ENCODE measurements around the gene DOK6. TPM values are rescaled to one million over a fixed set of nuclear protein-coding genes. Genes with fewer than 3 reads are reported as not detected.

Gene DOK6
- total RNA-seq, 2 experiments from 2014 or later, result not detected

DNA sequence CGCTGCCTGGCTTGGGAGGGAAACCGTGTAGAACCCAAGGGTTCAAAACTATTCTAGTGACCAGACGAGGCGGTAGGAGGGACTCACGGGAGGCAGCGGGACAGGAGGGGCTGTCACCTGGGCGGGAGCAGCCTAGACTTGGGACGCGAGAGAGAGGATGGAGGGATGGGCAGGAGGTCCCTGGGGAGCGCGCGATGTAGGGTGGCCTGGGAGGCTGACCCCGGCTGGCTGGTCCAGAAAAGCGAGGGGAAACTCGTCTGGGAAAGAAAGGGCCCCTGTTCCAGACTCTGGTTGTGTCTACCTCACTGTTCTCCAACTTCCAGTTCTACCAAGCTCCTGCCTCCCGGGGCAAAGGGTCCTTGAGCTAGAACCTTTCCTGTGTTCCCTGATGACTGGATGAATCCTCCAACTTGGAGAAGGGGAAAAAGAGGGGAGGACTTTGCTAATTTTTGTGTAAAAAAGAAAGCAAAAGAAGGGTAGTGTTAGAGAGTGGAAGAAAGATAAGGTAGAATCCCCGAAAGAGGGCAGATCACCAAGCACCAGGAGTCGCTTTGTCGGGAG, 1.4 kb downstream of the DOK6 start:
- CTCF ChIA-PET (ENCODE audit: unreplicated experiment), result no interaction called here
- POLR2A ChIA-PET, result no interaction called here
- DNase-seq (ENCODE audit: low spot score), result no peak
- H3K79me2 ChIP-seq (ENCODE audit: insufficient read depth, low read depth, low read length), result no peaks in the 10 kb centered on the region
- no peak overlapping the region for H3K4me3 ChIP-seq (ENCODE audit: low read depth, low read length, poor library complexity, severe bottlenecking)
- H3K4me2 ChIP-seq (ENCODE audit: low read length), result no peak overlapping the region
- no peak overlapping the region for H2AFZ ChIP-seq (ENCODE audit: low read length)
- H3K27ac ChIP-seq (ENCODE audit: low read depth, low read length, poor library complexity, severe bottlenecking), result no peak overlapping the region
- intact Hi-C loops (cut with micrococcal nuclease; ENCODE audit: unreplicated experiment), result no loop called here
- no peaks in the 10 kb centered on the region for H3K4me1 ChIP-seq (ENCODE audit: insufficient read depth, low read length, poor library complexity, severe bottlenecking)
- H3K9me2 ChIP-seq (ENCODE audit: insufficient read depth, low read length), result no peaks in the 10 kb centered on the region
- BruUV-seq (replicated peaks), result no TSS peak
- no peaks in the 10 kb centered on the region for H4K20me1 ChIP-seq (ENCODE audit: insufficient read depth, low read length)
- TF ChIP-seq, protein P1, sequence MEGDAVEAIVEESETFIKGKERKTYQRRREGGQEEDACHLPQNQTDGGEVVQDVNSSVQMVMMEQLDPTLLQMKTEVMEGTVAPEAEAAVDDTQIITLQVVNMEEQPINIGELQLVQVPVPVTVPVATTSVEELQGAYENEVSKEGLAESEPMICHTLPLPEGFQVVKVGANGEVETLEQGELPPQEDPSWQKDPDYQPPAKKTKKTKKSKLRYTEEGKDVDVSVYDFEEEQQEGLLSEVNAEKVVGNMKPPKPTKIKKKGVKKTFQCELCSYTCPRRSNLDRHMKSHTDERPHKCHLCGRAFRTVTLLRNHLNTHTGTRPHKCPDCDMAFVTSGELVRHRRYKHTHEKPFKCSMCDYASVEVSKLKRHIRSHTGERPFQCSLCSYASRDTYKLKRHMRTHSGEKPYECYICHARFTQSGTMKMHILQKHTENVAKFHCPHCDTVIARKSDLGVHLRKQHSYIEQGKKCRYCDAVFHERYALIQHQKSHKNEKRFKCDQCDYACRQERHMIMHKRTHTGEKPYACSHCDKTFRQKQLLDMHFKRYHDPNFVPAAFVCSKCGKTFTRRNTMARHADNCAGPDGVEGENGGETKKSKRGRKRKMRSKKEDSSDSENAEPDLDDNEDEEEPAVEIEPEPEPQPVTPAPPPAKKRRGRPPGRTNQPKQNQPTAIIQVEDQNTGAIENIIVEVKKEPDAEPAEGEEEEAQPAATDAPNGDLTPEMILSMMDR (conservative IDR thresholded peaks at IDR 0.05; ENCODE audit: low read length), result no peak
- no peak for TF ChIP-seq EZH2phosphoT487 (IDR thresholded peaks at IDR 0.05; ENCODE audit: borderline replicate concordance, low read depth, low read length)
- H3K36me3 ChIP-seq (ENCODE audit: insufficient read depth, low read length), result no peaks in the 10 kb centered on the region
- no peaks in the 10 kb centered on the region for H3K9me3 ChIP-seq (ENCODE audit: low read length)

DNA sequence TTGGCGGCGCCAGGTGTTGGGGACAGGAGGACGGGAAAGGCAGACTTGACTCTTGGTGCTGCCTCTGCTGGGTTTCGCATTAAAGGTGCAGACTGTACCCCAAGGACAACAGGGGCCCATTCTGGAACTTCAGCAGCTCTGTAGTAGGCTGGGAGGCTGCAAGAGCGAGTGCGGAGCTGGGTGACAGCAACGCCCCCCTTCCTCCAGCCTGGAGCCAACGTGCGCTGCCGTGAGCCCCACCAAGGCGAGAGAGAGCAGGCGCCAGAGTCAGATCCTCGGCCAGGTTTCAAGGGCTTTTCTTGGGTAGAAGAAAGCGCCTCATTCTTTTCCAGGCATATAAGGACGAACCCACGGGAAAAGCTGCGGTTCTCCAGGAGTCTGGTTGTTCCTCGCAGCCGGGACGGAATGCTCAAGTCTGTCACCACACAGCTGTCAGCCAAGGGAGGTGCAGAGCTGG, 1.9 kb downstream of the DOK6 start:
- Histone ChIP-seq H3K27ac (ENCODE audit: low read depth, low read length, poor library complexity, severe bottlenecking) (no peak overlapping the region), H3K4me3 (ENCODE audit: low read depth, low read length, poor library complexity, severe bottlenecking) (no peak overlapping the region), H3K36me3 (ENCODE audit: insufficient read depth, low read length) (no peaks in the 10 kb centered on the region), H3K9me3 (ENCODE audit: low read length) (no peaks in the 10 kb centered on the region), H3K79me2 (ENCODE audit: insufficient read depth, low read depth, low read length) (no peaks in the 10 kb centered on the region), H3K4me1 (ENCODE audit: insufficient read depth, low read length, poor library complexity, severe bottlenecking) (no peaks in the 10 kb centered on the region), H2AFZ (ENCODE audit: low read length) (no peak overlapping the region), H4K20me1 (ENCODE audit: insufficient read depth, low read length) (no peaks in the 10 kb centered on the region), H3K9me2 (ENCODE audit: insufficient read depth, low read length) (no peaks in the 10 kb centered on the region), H3K4me2 (ENCODE audit: low read length) (no peak overlapping the region)
- no peak for DNase-seq (ENCODE audit: low spot score)
- POLR2A ChIA-PET, result no interaction called here
- no TSS peak for BruUV-seq (replicated peaks)
- intact Hi-C loops (cut with micrococcal nuclease; ENCODE audit: unreplicated experiment), result no loop called here
- CTCF ChIA-PET (ENCODE audit: unreplicated experiment), result no interaction called here
- TF ChIP-seq, protein P1 (conservative IDR thresholded peaks at IDR 0.05; ENCODE audit: low read length), result no peak
- TF ChIP-seq EZH2phosphoT487 (IDR thresholded peaks at IDR 0.05; ENCODE audit: borderline replicate concordance, low read depth, low read length), result no peak

DNA sequence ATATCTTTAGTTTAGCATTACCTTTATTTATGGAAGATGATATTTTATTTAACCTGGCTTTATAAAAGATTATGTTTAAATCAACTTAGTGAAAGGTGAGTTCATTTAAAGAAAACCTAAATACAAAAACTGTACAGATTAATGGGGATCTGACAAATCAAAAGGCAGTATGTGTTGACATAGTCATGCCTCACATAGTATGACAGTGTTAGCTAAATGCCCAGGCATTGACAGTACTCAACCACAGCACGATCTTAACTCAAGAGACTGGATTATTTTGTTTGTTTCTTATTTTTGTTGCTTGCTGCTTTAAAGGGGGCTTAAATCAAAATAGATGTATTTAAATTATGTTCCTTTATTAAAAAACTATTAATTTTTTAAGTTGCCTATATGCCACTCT, 7.8 kb downstream of the DOK6 start:
- ChIA-PET CTCF (ENCODE audit: unreplicated experiment) (no interaction called here), POLR2A (no interaction called here)
- Histone ChIP-seq H2AFZ (ENCODE audit: low read length) (no peak overlapping the region), H3K27ac (ENCODE audit: low read depth, low read length, poor library complexity, severe bottlenecking) (no peak overlapping the region), H4K20me1 (ENCODE audit: insufficient read depth, low read length) (no peaks in the 10 kb centered on the region), H3K9me2 (ENCODE audit: insufficient read depth, low read length) (no peaks in the 10 kb centered on the region), H3K4me3 (ENCODE audit: low read depth, low read length, poor library complexity, severe bottlenecking) (no peak overlapping the region), H3K9me3 (ENCODE audit: low read length) (no peaks in the 10 kb centered on the region), H3K36me3 (ENCODE audit: insufficient read depth, low read length) (no peaks in the 10 kb centered on the region), H3K4me2 (ENCODE audit: low read length) (no peak overlapping the region), H3K79me2 (ENCODE audit: insufficient read depth, low read depth, low read length) (no peaks in the 10 kb centered on the region), H3K4me1 (ENCODE audit: insufficient read depth, low read length, poor library complexity, severe bottlenecking) (no peaks in the 10 kb centered on the region)
- DNase-seq (ENCODE audit: low spot score), result no peak
- intact Hi-C loops (cut with micrococcal nuclease; ENCODE audit: unreplicated experiment), result no loop called here
- no peak for TF ChIP-seq EZH2phosphoT487 (IDR thresholded peaks at IDR 0.05; ENCODE audit: borderline replicate concordance, low read depth, low read length)
- TF ChIP-seq, protein P1 (conservative IDR thresholded peaks at IDR 0.05; ENCODE audit: low read length), result no peak
- BruUV-seq (replicated peaks), result no TSS peak
